GM19372 (cell line): Measurements from ENCODE around the gene CTBP2.

Experiments
- ATAC-seq: cut with Tn5 transposase; IDR thresholded peaks from one replicate; pipeline ENCODE4 v1.9.1; 2021; ENCODE audit warnings: mild to moderate bottlenecking, low read depth, moderate library complexity; ENCODE audit not compliant: unreplicated experiment

The CTBP2 gene

DNA sequence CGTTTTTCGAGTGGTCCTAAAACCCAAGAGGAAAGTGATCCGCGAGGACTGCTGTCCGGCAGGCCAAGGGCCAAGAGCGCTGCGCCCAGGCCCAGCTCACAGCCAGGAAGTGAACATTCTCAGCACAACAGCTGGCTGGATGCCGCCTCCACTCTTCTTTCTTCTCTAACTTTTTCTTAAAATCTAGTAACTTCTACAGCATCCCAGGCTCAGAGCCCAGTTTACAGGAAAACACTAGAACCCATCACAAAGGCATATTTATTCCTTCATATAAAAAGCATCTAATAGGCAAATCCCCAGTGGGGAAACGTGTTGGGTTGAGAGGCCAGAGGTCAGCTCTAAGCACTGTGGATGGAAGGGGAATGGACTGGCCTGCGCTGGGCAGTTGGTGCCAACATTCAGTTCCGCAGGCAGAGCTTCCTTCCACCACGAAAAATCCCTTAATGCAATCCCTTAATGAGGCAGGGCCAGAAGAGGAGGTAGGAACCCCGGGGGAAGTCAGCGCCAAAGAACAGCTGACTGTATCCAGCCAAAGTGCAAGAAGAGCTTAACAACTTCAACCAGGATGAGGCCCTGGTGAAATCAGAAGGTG, 143.7 kb downstream of the CTBP2 start:
- no peak for ATAC-seq

DNA sequence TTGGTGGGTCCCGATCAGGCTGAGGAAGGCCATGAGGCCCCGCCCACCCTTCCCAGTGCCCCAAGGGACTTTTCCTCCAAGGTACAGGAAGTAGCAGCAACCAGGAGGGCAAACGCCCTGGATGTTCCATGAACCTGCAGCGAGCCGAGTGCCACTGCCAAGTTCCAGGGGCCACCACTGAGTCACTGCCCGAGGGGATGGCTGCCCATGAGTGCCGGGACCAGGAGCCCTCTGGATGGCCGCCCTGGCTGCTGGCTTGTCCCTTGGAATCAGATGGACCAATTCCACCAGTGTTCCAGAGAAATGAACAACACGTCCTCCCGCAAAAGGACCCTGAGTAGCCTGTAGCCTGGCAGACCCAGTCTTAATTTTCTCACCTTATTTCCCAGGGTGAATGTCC, 144.2 kb downstream of the CTBP2 start:
- ATAC-seq = no peak

DNA sequence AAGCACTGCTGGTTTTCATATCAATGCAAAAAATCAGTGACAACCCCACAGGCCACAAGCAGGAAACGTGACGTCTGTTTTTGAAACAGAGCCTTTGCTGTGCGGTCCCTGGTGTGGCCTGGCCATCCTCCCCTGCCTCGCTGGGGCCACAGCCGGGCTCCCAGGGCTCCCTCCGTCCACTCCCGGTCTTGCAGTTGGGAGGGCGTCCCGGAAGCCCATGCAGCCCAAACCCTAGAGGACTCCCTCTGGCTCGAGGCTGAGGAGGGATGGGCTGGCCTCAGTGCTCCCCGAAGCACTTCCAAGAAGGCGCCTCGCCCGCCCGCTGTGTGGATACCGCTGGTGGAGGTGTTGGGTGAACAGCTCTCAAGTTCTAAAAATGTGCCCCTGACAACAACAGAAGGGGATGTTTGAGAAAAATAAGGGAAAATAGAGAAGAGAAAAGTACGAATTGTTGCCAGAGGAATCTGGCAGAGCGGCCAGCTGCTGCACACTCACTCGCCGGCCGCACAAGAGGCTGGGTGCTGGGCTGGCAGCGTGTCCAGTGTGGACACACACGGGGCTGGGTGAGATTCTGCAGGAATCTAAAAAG, 144.9 kb downstream of the CTBP2 start:
- ATAC-seq = no peak

DNA sequence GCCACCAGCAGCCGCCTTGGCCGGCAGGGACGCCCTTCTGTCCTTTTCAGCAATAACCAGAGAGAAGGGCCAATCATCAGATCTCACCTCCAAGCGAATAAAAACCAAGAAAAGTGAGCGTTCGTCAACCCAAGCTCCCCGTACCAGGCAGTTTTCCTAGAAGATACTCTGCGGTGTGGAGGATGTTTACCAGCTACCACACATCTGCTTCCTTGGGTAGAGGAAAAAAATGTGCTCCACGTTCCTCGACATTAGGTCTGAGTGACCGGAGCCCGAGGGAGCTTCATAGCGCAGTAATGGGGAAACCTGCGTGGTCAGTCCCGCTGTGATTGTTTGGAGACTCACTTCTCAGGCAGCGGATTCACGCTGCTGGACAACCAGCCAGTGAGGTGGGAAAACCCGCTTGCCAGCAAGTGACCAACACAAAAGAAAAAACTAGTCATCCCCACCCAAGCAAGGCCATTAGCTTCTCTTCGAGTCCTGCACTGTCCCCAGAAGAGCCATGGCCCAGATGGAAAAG, 145.5 kb downstream of the CTBP2 start:
- ATAC-seq = no peak

DNA sequence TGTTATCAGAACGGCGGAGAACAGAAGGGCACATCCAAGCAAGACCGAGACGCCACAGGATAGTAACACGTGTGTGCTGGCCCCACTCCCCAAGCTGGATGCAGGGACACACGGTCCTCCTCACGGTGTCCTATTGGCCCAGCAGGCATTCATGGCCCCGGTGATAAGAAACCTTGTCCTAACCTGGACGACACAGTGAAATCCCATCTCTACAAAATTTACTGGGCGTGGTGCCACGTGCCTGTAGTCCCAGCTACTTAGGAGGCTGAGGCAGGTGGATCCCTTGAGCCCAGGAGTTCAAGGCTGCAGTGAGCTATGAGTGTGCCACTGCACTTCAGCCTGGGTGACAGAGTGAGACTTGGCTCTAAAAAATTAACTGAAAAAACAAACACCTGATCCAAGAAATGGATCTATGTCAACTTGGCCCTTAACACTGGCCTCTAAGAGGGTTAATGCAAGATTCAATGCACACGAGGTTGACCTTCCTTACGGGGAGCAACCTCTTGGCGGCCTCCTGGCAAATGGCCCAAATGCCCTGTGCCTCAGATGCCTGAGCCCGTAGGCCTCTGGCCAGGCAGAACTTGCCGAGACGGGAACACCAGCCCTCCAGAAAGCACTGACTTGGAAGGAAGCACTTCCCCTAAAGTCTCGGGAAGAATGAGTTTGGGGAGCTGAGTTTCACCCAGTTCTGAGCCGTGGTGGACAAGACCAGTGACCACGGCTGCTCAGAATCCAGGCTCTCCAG, 146.1 kb downstream of the CTBP2 start:
- ATAC-seq = no peak

DNA sequence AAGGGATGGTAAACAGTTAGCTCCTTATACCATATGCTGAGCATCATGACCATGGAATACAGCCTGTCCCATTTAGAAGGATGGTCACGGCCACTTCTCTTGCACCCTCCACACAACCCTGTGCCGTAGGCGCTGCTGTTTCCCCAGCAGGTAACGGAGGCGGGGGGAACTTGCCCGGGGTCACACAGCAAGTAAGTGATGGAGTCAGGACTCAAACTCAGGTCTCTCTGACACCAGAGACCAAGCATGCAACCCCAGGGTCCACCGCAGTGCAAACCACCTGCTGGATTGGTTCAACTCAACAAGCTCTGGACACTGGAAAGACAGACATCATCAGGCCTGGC, 146.9 kb downstream of the CTBP2 start:
- ATAC-seq = no peak

DNA sequence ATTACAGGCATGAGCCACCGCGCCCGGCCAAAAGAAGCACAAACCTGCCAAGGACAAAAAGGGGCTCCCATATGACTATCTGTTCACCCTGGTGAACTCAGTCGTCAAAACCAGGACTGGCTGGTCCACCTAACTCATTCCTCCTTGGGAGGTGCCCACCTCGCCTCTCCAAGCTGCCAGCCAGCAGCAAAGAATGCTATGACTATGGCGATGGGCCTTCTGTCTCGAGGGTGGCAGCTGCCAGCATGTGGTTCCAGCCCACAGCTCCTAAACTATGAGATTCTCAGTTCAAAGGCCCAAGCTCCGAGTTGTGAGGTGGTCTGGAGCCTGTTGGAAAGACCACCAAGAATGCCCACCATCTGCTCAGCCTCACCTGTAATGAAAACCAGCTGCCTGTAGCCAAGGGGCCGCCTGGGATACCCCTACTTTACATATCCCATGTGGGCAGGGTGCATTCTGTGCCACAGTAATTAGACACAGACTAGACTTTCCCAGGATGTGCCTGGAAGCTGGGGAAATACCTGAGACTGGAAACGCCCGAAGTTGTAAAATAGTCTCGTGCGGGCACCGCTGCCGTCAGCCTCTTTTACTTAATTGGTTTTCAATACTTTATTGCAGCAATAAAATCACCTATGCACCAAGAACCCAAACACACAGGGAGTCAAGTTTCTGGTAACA, 147.4 kb downstream of the CTBP2 start:
- no peak for ATAC-seq

DNA sequence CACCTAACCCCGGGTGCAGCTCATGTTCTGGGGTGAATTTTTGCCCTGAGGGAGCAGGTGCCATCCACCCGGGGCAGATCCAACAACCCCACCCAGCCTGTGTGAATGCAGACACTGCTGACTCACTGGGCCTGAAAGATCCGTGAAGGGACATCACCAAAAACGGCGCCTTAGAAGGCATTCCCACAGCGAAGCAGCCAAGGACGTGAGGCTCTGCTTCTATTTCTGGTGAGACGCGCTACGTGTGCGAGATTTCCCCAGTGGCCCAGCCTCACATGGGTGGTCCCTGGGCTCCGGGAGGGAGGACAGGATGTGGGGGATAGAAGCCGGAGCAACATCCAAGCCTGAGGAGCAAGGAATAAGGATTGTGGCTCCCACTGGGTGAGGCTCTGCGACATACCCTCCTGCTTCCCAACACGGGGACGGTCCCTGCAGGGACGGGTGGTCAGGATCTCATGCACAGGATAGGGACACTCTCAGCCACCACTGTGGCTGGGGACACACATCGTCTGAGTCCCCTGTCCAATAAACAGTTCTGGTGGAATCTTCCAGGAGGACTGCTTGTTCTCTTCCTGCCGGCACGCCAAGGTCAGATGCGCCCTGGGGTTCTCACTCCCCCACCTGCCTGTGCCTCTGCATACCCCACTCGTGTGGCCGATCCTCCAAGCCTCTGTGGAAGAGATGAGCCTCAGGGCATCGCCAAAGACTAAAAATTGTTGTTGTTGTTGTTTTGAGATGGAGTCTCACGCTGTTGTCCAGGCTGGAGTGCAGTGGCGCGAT, 148.2 kb downstream of the CTBP2 start:
- ATAC-seq = no peak

DNA sequence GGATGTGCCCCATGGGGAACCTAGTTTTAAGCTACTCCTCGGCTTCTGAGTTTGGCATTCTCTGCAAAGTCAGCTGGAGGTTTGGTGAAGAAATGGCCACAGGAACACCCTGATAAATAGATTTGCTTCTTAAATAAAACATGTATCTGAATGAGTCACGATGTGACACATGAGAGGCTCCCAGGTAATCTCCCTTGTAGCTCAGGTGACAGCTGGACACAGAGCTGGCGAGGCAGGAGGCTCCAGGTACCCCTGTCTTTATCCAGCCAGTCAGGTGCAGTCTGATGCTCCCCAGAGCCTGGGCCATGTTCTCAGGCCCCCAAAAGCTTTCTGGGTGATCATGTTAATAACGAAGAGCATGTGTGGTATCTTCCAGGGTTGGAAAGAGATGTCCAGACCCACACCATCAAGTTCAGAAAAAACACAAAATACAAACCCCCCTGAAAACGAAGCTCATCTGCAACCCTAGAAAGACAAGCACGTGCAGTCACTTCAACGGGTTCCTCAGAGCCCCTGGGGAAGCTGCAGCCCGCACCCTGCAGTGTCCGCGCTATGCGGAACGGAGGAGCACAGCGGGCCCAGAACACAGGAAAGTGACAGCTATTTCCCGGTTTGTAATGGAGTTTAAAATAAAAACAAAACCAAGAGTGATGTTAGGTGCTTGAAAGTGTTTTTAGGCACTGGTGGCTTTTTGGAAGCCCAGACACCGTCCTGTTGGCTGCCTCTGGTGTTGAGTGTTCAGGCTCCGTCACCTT, 149.0 kb downstream of the CTBP2 start:
- no peak for ATAC-seq

DNA sequence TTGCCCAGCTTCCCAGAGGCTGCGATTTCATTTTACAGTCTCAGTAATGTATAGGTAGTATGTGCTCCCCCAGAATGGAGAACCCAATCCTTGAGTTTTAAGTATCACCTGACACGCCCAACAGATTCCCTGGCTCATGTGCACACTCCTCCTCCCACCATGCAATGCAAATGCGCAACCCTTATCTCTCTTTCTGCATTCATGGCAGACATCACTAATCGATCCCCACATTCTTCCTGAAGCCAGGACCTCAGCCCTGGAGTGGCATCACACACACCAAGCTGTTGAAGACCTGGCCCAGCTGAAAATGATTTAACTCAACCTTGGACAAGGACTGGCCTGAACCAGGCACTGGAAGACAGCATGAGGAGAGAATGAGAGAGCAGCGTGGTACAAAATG, 150.0 kb downstream of the CTBP2 start:
- no peak for ATAC-seq

DNA sequence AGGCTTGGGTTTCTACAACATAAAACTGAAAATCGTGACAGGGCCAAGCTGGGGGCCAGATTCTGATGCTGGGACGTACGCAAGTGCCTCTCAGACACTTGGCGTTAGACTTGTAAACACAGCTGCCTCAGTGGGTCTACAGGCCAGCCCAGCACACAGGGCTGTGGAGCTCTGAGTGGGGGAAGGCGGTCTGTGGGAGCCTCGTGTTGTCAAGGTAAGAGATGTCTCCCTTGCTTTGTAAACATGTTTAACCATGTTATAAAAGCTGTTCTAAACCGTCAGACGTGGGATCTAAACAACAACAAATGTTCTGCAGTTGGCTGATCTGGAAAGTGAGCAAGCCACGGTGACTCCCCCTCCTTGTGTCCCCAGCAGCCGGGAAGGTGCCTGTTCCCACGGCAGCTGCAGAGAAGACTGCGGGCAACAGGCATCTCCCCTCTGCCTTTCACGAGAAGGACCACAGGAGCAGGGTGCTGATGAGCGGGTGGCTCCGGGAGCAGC, 150.7 kb downstream of the CTBP2 start:
- ATAC-seq = no peak

DNA sequence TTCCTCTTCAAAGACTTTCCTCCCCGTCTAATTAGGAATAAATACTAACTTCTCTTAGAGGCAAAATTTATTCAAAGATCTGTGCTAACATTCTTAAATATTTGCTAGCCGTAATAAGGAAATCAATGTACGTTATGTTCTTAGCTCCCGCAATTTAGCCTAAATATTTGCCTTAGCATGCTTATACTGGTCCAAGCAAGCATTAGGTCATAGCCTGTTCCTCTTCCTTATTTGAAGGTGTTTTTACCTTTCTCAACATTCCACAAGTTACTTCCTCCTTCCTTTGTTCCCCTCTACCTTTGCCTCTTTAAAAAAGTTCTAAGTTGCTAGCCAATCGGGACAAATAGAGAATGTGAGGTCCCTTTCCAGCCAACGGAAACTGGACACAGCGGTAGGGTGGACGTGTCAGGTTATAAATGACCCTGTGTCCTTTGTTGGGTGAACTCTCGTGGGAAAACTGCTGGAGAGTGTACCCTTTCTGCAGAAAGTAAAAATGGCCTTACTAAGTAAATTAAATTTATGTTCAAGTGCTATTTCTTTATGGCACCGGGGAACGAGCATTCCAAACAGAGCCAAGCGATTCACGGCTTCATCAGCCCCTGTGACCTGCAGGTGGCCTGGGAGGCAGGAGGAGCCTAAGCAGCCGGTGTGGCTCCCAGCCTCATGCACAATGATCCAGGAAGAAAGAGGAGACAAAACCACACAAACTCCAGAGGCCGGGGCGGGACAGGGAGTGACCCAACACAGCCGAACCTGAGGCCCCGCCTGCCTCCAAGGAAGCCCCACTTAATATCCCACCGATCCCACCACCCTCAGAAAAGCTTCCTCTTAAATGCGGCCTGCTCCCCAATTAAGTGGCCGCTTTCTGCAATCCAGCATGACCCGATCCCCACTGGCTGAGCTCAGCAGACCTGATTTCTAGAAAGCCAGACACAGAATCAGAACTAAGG, 151.4 kb downstream of the CTBP2 start:
- no peak for ATAC-seq

DNA sequence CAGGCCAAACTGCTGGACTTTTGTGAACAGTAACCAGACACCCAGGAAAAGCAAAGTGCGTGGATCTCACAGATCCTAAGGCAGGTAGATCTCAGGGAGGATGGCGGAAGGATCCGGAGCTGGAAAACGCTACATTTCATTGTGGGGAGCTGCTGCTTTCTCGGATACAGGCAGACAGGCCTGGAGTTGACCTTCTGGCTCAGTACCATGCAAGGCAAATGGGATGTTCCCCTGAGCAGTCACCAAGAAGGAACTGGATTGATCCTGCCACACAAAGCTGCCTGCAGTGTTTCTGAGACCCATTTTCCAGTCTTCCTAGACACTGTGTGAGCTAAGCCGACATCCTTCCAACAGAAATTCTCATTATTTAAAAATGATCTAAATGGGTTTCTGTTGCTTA, 152.9 kb downstream of the CTBP2 start:
- no peak for ATAC-seq

DNA sequence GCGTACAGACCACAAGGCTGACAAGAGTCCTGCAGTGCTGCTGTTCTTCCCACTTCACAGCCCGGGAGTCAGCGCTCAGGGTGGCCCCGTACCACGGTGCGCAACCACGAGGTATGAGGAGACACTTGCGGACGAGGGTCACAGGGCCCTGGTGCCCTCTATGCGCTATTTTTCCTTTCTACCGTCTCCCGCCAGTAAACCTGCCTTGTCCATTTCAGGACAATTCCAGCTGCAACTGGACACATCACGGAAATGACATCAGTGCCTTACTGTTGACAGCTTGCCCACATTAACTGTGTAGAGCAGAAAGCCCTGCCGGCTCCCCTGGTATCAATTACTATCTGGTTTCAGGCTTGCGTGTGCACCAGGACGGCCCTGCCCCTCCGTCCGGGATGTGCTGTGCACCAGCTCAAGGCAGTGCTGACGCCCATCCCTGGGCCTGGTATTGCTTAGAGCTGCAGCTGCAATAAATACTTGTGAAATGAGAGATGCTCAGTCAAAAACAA, 153.4 kb downstream of the CTBP2 start:
- no peak for ATAC-seq

DNA sequence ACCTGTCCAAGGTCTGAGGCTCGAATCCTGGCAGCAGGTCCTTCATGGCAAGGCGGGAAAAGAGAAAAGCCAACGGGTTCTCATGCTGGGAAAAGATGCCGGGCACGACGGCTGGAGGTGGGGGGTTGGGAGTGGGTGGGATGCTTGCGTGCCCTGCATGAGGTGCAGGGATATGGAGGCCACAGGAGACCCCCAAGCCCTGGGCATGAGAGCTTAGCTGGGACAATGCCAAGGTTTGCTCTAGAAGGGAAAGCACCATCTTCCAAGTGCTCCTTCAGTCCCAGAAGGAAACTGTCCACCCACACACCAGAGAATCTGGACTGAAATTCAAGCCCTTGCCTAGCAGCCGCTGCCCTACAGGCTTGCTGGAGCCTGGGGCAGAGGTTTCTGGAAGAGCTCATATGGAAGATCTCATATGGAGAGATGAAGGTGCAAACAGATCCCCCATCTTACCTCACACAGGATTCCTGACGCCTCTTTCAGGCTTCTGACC, 154.1 kb downstream of the CTBP2 start:
- ATAC-seq = no peak

DNA sequence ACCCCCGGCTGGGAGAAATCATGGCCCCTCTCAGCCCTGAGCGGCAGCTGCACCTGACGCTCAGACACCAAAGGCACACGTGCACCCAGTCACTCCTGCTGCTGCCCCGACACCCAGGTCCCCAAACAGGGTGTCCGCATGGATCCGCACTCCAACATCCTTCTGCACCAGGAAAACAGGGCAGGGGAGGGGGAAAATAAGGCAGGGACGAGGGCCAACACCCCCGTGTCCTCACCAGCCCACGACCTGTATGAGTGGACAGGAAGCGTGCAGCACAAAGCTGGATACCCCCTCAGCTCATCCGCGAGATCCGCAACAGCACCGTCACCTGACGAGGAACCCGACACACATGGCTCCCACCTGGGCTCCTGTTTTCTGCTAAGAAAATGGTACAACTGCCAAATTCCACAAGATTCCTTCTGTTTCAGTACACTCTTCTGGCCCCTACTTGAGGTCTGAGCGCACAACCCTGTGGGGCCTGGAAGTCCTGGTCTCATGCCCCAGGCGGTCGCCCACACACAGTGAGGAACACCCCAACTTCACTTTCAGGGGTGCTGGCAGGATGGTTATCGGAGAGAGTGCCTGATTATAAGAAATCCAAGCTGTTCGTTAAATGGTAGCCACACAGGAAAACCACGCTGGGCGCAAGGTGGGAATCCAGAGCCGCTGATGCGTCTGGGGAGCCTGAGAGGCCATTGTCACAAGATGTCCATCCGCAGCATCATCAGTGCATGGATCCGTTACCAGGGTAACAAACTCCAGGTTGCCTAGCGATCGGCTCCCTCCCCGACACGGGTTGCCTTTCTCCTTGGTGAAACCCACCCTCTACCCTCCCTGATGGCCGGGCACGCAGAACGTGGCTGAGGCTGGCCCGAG, 154.8 kb downstream of the CTBP2 start:
- no peak for ATAC-seq

DNA sequence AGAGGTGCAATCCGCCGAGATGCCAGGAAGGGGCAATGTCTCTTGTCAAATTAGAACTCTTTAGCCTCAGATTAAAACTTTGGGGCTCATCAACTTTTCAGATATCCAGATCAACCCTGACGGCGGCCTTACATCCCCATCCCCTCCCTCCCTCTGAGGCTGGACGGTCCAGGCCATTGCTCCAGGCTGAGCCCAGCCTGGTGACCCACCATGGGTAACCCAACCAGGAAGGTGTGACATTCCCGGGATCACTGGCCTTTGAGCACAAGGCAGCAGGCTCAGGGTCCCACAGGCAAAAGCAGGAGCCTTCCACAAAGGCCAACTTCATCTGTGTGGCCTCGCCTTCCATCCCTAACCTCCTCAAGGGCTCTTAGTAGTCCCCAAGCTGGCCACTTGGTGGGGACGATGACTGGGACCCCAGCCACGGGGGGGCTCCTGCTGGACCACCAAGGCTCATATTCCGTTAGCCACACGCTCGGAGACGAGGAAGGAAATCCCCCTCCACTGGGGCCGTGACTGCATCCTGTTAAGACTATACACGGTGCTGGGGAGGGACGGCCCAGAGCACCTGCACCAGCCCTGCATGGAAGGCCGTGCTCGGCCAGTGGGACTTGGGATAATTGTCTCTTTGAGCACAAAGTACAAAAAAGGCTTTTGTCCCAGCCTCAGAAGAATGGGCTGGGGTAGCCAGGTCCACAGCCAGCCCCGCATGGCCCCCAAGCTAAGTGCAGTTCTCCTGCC, 155.6 kb downstream of the CTBP2 start:
- no peak for ATAC-seq
